HG03097 (cell line): Measurements from ENCODE around the gene SYT6.

Experiments
- ATAC-seq: cut with Tn5 transposase; IDR thresholded peaks from one replicate; pipeline ENCODE4 v1.9.1; 2021; ENCODE audit not compliant: unreplicated experiment, low FRiP score

The SYT6 gene

GRCh38 chr1:114155706-114156105, 2.0 kb upstream of the SYT6 start:
- ATAC-seq, result no peak

- no peak for ATAC-seq
These were observed 1.3 kb upstream of the SYT6 start for GRCh38 chr1:114154963-114155322.

- no peak for ATAC-seq
These were observed 685 bp upstream of the SYT6 start for GRCh38 chr1:114154146-114154962.

DNA sequence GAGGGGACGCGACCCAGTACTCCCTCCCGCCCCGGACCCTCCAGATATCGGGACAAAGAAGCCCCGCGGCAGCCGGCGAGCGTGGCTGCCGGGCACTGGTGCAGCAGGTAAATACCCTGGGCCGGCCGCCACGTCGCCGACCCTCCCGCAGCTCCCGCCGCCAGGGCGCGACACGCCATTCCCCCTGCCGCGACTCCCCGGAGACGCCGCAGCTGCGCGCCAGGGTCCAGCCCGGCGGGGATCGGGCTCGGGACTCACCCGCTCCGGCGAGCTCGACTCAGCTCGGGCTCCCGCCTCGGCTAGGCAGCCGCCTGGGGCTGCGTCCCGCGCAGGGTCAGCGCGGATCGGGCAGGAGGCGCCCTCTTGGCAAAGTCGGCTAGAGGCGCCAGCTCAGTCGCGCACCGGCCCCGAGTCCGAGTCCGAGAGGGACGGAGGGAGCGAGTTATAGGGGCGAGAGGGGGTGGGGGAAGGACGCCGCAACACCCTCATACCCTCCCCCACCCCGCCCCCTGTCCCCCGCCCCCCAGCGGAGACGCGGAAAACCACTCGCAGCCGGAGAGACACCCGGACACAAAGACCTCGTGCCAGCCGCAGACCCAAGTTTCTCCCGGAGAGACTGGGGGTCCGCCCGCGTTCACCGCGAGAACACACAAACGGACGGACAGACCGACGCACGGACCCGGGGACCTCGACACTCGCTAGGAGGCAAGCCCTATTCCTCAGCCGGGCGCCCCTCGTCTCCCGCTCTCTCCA, 985 bp downstream of the SYT6 start:
- ATAC-seq, result no peak

DNA sequence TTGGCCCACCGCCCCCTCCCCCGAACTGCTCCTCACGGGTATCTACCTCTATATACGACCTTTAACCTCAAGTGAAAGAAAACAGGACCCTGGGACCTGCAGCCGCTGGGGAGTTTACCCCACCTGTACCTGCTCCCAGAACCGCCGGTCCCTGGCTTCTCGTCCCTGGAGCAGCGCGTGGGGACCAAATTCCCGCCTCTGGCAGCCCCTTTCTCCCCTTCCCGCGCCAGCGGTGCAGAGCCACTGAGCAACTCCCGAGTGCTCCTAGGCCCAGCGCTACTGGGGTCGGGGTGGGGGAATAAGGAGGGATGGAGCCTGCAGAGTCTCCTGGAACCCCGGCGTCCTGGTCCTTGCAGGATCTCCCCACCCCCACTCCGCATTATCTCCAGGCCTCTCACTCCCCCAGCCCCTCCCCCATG, 1.6 kb downstream of the SYT6 start:
- ATAC-seq, result no peak

DNA sequence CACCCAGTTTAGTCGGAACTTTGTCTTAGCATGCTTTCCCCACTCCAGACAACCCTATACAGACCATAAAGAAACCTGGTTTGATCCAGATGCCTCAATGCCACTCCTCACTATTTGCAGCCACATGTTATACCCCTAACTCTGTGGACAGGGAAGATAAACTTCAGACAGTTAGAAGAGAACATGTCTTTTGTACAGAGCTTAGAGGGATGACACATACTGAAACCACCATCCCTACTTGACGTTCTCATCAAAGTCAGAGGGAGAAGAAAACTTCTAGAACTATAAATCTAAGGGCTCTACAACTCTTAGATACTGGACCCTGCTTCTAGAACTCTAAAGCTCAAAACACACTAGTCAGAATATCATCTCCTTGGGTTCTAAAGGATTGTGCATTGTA, 3.7 kb downstream of the SYT6 start:
- no peak for ATAC-seq

DNA sequence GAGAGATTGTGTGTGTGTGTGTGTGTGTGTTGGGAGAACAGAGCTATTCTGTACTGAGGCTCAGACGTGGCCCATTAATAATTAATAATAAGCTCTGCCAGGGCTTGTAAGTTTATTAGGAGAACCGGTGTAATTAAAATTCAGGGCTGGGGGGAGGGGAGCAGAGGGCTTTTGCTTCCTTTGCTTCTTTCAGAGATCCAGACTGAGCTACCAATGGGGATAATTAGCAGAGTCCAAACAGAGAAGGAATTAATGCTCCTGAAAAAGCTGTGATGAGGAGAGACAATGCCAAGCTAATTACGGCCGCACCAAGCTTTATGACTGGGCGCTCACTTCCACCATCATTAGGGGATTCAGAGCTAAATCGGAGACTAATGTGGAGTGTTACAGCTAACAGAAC, 4.5 kb downstream of the SYT6 start:
- no peak for ATAC-seq

DNA sequence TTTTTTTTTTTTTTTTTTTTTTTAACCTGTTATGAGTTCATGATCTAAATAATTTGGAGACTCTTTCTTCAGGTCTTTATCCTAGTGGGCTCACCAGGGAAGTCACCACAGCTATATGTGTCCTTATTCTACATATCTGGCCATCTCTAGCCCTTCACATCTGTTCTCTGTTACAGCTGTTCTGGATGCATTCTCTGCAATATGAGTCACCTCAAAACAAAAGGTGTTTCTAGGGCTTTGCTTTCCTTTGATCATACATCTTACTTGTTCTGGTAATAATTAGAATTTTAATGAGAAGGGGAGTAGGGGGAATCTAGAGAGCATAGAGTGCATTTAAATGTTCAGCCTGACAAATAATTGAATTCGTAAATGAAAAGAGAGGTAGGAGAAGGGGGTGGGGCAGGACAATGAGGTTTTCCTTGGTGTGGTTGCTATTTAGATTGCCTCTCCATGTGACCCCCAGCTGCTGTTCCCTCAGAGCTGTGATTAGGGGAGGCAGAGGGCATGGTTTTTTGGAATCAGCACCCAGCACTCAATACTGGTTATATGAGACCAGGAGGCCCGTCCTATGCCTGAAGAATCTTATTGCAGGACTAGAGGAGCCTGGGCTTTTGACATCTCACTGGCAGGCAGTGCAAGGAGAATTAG, 8.0 kb downstream of the SYT6 start:
- ATAC-seq, result no peak

DNA sequence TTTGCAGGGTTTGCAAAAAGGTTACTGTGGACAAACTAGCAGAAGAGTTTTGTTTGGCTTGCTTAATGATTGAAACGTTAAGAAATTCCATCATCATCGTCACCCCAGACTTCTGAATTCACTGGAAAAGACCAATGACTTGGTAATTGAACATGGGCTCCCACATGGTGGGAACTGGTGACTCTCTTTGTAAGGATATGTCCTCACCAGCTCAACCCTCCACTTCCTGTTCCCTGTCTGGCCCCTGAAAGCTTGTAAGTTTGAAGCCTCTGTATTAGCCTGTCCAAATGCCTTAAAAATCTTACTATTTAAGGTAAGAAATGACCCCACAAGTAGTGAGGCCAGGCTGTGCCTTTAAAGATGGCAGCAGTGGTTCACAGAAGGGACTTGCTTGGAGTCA, 9.7 kb downstream of the SYT6 start:
- no peak for ATAC-seq

DNA sequence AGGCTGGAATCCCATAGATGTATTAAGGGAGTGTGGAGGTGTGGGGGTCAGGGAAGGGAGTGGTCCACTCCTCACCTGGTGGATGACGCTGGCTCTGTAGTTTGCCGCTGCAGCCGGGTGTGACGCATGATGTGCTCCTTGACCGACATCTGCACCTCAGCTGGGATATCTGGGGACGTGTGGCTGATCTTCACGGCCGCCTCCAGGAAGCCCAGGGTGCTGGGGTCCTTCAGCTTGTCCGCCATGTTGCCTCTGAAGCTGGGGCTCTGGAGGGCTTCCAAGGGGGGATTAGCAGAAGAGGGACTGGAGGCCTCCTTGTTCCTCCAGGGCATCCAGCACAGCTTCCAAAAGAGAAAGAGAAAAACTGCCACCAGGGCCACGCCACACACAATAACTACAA, 14.1 kb downstream of the SYT6 start:
- ATAC-seq, result no peak

DNA sequence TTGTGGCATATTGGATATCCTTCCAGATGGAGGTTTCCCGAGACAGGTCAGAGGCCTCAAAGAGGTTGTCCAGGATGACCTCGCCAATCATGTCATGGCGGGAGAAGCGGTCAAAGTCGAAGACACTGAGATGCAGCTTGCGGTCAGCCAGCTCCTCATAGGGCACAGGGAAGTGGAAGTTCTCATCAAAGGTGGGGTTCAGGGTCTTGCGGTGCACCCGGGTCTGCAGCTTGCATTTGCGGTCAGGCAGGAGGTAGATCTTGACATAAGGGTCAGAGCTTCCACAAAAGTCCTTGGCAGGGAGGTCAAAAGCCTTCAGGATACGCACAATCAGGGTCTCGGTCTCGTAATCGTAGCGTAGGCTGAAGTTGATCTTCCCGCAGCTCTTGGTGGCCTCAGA, 16.2 kb downstream of the SYT6 start:
- ATAC-seq, result no peak

DNA sequence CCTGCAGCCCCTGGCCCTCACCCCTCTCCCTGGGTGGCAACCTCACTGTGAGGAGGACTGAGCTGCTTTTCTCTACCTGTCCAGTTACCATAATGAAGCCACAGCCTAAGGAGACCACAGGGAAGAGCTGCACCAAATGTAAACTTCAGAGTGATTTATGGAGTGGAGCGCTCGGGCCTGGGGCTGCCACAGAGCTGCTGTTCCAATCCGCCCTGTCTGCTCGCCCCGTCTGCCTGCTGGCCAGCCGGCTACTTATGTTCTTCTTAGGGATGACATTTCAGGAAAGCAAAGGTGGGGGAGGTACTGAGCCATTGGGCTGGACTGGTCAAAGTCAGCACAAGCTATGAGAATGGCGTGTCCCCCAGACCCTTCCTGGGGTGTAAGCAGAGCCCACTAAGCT, 17.9 kb downstream of the SYT6 start:
- no peak for ATAC-seq

DNA sequence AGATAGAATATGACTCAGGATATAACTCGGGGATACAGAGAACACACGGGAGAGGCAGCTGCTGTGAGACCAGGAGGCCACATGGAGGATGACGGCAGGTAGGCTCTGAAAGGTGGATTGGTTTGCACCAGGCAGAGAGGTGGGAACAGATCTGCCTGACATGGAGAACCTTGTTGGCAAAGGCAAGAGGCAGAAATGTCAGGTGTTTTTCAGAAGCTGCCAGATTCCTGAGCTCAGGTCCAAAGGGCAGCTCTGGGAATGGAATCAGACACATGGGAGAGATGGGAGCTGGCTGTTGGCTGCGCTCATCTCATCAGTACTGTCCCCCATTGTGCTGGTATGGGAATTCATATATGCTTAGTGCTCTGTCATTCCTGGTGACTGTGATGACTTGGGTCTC, 19.2 kb downstream of the SYT6 start:
- ATAC-seq, result no peak

GRCh38 chr1:114133129-114133528, 20.5 kb downstream of the SYT6 start:
- no peak for ATAC-seq

GRCh38 chr1:114131526-114132220, 22.0 kb downstream of the SYT6 start:
- no peak for ATAC-seq

- ATAC-seq, result no peak
These were observed 22.7 kb downstream of the SYT6 start for GRCh38 chr1:114130846-114131525.

- no peak for ATAC-seq
These were observed 23.5 kb downstream of the SYT6 start for GRCh38 chr1:114130213-114130612.

- no peak for ATAC-seq
These were observed 25.4 kb downstream of the SYT6 start for GRCh38 chr1:114128293-114128692.

DNA sequence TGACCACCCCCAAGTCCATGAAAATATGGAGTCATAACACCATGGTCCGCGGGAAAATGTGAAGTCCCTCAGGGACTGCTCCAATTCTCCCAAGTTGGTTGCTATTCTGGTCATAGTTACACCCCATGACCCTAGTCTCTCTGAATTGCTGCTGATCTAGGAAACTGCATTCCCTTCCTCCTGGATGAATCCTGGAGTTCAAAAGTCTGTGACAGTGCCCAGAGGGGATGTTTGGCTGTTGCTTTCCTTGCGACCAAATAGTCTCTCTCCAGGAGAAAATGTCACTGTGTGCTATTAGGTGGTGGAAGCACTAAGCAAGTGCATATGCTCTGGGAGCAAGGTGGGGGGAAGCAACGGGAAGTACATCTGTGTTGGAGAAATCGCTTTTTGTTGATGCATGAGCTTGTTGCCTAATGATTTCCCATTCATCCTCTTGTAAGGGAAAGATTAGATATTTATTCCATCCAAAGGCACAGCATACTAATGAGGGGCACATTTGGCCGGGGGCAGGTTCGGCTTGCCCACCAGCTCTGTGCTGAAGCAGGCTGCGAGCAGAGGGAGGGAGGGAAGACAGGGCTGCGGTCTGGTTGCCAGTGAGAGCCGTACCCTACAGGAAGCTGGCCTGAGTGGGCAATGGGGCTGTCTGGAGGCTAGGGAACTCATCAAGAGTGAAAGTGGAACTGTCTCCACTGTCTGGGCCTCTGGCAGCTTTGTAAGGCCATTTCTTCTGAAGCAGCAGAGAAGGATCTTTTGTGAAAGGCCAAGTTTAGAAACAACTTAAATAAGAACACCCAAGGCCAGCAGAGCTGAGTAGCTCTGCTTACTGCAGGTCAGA, 27.2 kb downstream of the SYT6 start:
- no peak for ATAC-seq

DNA sequence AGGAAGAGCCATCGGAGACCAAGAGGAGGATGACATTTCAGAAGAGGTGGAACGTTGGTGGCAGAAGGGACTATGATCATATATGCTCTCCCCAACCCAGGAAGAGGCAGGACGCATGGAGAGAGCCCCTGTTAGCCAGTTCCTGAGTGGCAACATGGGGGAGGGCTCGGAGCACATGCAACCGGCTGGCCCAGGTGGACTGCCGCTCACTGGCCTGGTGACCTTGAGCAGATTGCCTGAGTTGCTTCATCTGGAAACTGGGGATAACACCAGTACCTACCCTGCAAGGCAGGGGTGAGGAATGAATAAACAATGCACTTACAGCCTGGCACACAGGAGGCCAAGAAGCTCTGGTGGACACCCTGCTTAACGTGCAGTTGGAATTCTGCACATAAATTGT, 29.0 kb downstream of the SYT6 start:
- no peak for ATAC-seq
